NT2/D1 (cell line): ENCODE data around the gene AGPS.

Experiments used
- SUZ12 ChIP-seq: IDR thresholded peaks from 2 replicates; pipeline ENCODE4 v1.6.1; 2011; ENCODE audit not compliant: insufficient read length, insufficient read depth; ENCODE audit errors: extremely low read depth
- YY1 ChIP-seq: IDR thresholded peaks from 2 replicates; pipeline ENCODE4 v1.6.1; 2011; ENCODE audit not compliant: insufficient read length, insufficient read depth
- ZNF274 ChIP-seq: IDR thresholded peaks from 2 replicates; pipeline ENCODE4 v1.6.1; 2011; ENCODE audit warnings: mild to moderate bottlenecking, low read depth, low read length

DNA sequence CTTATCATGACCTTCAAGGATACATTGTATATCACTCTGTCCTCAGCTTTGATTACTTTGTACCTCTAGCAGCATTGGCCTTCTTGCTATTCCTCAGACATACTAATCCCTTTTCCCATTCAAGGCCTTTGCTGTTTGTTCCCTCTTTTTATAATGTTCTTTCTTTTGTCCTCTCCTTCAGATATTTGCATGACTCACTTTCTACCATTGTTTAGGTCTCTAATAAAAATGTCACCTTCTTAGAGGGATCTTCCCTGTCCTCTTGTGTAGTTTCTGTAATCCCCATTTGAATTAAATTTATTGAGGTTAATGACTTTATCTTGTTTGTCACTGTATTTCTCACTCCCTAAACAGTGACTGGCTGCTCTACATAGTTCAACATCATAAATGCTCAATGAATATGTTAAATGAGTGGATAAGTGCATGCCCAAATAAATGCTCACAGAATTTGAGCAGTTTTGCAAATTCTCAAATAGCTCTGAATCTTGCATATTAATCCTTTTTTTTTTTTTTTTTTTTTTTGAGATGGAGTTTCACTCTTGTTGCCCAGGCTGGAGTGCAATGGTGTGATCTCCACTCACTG is 135.9 kb downstream of the AGPS start:
- TF ChIP-seq SUZ12 (no peak), ZNF274 (no peak), YY1 (no peak)
